HG03196 (cell line): Measurements from ENCODE around the gene PSMB5.

ENCODE experiments used
- ATAC-seq: cut with Tn5 transposase; IDR thresholded peaks from one replicate; pipeline ENCODE4 v1.9.1; 2021; ENCODE audit not compliant: unreplicated experiment

The PSMB5 gene

GRCh38 chr14:23060536-23061260, 26.0 kb upstream of the PSMB5 start:
- no peak for ATAC-seq

- no peak for ATAC-seq
Observed at GRCh38 chr14:23058654-23059504, 24.2 kb upstream of the PSMB5 start.

GRCh38 chr14:23057757-23058653, 23.3 kb upstream of the PSMB5 start:
- ATAC-seq, result peak; percentile 64

- no peak for ATAC-seq
Observed at GRCh38 chr14:23056956-23057756, 22.5 kb upstream of the PSMB5 start, which contains the start of gene CDH24. Gene CDH24, minus strand, starts transcription at chr14:23057520. Its CDS starts 1,787 bp downstream, at chr14:23055733.

- ATAC-seq, result peak; percentile 44
Observed at GRCh38 chr14:23056145-23056955, 21.6 kb upstream of the PSMB5 start.

GRCh38 chr14:23055621-23056144, 21.0 kb upstream of the PSMB5 start:
- ATAC-seq, result no peak

GRCh38 chr14:23055147-23055550, 20.4 kb upstream of the PSMB5 start:
- ATAC-seq, result no peak

- no peak for ATAC-seq
Observed at GRCh38 chr14:23054000-23054811, 19.5 kb upstream of the PSMB5 start.

- ATAC-seq, result no peak
Observed at GRCh38 chr14:23053426-23053825, 18.7 kb upstream of the PSMB5 start.

GRCh38 chr14:23052671-23053070, 18.0 kb upstream of the PSMB5 start:
- ATAC-seq, result no peak

GRCh38 chr14:23052182-23052623, 17.5 kb upstream of the PSMB5 start:
- ATAC-seq, result no peak

- ATAC-seq, result no peak
Observed at GRCh38 chr14:23051141-23052057, 16.7 kb upstream of the PSMB5 start.

GRCh38 chr14:23049011-23049410, 14.3 kb upstream of the PSMB5 start:
- ATAC-seq, result no peak

GRCh38 chr14:23047751-23048693, 13.3 kb upstream of the PSMB5 start:
- no peak for ATAC-seq

- no peak for ATAC-seq
Observed at GRCh38 chr14:23047034-23047634, 12.4 kb upstream of the PSMB5 start.
